ENCODE data around the gene AIDA. TPM values are rescaled to one million over a fixed set of nuclear protein-coding genes. Genes with fewer than 3 reads are reported as not detected.

AIDA gene
- total RNA-seq, 6 donors from 2014 or later = 29.1 to 104 (median 65.0) TPM

GRCh38 chr1:222739929-222740328 lies 27.6 kb upstream of the AIDA start:
- Histone ChIP-seq H3K9me3 (no peaks in the 10 kb centered on the region), H3K27ac (no peak overlapping the region), H3K27me3 (no peaks in the 10 kb centered on the region), H3K4me3 (no peak overlapping the region), H3K4me1 (no peaks in the 10 kb centered on the region), H3K36me3 (peaks cover 0 to 19% (median 8%) of the 10 kb centered on the region in 4 donors)
- no peak for ATAC-seq (ENCODE audit: low FRiP score in 2 of 2)
- WGBS, 2 donors = 75 to 86% methylated on average over 1 of the region's 1 CpG
- no peak for TF ChIP-seq POLR2AphosphoS5 (IDR thresholded peaks at IDR 0.05)
- DNase-seq = no peak

- no peak for DNase-seq
- Histone ChIP-seq H3K36me3 (peaks cover 3 to 24% (median 10%) of the 10 kb centered on the region in 4 donors), H3K27me3 (no peaks in the 10 kb centered on the region), H3K27ac (peak overlapping the region in 1 of 4 donors; percentile 15), H3K4me1 (no peaks in the 10 kb centered on the region), H3K4me3 (no peak overlapping the region), H3K9me3 (no peaks in the 10 kb centered on the region)
- WGBS, 2 donors = 76 to 83% methylated on average over 2 of the region's 2 CpGs
- no peak for TF ChIP-seq POLR2AphosphoS5 (IDR thresholded peaks at IDR 0.05)
- no peak for TF ChIP-seq POLR2A (IDR thresholded peaks at IDR 0.05)
- no peak for TF ChIP-seq CTCF (IDR thresholded peaks at IDR 0.05)
- TF ChIP-seq EP300 (IDR thresholded peaks at IDR 0.05) = no peak
- ATAC-seq (ENCODE audit: low FRiP score in 2 of 2) = no peak
Measured at GRCh38 chr1:222739465-222739864, 27.2 kb upstream of the AIDA start.

GRCh38 chr1:222736972-222737371 lies 24.7 kb upstream of the AIDA start, which contains the start of gene FAM177B:
FAM177B (plus strand) TSS chr1:222737202; CDS start chr1:222746546, 9,344 bp downstream.
- ATAC-seq (ENCODE audit: low FRiP score in 2 of 2) (no peak), DNase-seq (no peak)
- TF ChIP-seq CTCF (IDR thresholded peaks at IDR 0.05) = no peak
- TF ChIP-seq POLR2A (IDR thresholded peaks at IDR 0.05) = no peak
- TF ChIP-seq POLR2AphosphoS5 (IDR thresholded peaks at IDR 0.05) = no peak
- no peak for TF ChIP-seq EP300 (IDR thresholded peaks at IDR 0.05)
- Histone ChIP-seq H3K4me3 (no peak within 1 kb of the TSS), H3K9me3 (no peaks in the 10 kb centered on the region), H3K27me3 (no peaks in the 10 kb centered on the region), H3K4me1 (no peaks in the 10 kb centered on the region), H3K36me3 (peaks cover 16 to 49% (median 27%) of the 10 kb centered on the region in 4 donors), H3K27ac (no peak within 1 kb of the TSS)
- WGBS, 2 donors = 59 to 63% methylated on average over 1 of the region's 1 CpG

GRCh38 chr1:222736470-222736869 lies 24.2 kb upstream of the AIDA start:
- H3K27me3 ChIP-seq = no peaks in the 10 kb centered on the region
- no peak for ATAC-seq (ENCODE audit: low FRiP score in 2 of 2)
- no peak for DNase-seq
- WGBS, 2 donors = 72 to 73% methylated on average over 5 of the region's 5 CpGs
- H3K4me3 ChIP-seq = no peak overlapping the region
- peaks cover 16 to 54% (median 30%) of the 10 kb centered on the region in 4 donors for H3K36me3 ChIP-seq
- H3K27ac ChIP-seq = no peak overlapping the region
- TF ChIP-seq EP300 (IDR thresholded peaks at IDR 0.05) (no peak), POLR2AphosphoS5 (IDR thresholded peaks at IDR 0.05) (no peak), CTCF (IDR thresholded peaks at IDR 0.05) (no peak), POLR2A (IDR thresholded peaks at IDR 0.05) (no peak)
- no peaks in the 10 kb centered on the region for H3K4me1 ChIP-seq
- H3K9me3 ChIP-seq = no peaks in the 10 kb centered on the region

- DNase-seq (no peak), ATAC-seq (ENCODE audit: low FRiP score in 2 of 2) (no peak)
- no peaks in the 10 kb centered on the region for H3K4me1 ChIP-seq
- WGBS, 2 donors = 85 to 91% methylated on average over 1 of the region's 1 CpG
- no peak overlapping the region for H3K27ac ChIP-seq
- H3K9me3 ChIP-seq = no peaks in the 10 kb centered on the region
- peaks cover 26 to 71% (median 43%) of the 10 kb centered on the region in 4 donors for H3K36me3 ChIP-seq
- TF ChIP-seq CTCF (IDR thresholded peaks at IDR 0.05) (no peak), POLR2A (IDR thresholded peaks at IDR 0.05) (no peak), EP300 (IDR thresholded peaks at IDR 0.05) (no peak), POLR2AphosphoS5 (IDR thresholded peaks at IDR 0.05) (no peak)
- H3K4me3 ChIP-seq = no peak overlapping the region
- H3K27me3 ChIP-seq = no peaks in the 10 kb centered on the region
Measured at GRCh38 chr1:222734740-222735139, 22.4 kb upstream of the AIDA start.
